Gastroesophageal sphincter (tissue), 4 donors: ENCODE data around the gene NR2C1. TPM values are rescaled to one million over a fixed set of nuclear protein-coding genes. Genes with fewer than 3 reads are reported as not detected.

ENCODE experiments used
- ATAC-seq: fragments of 150-250 bp; one replicate; pipeline ENCODE4 v1.9.1; 2016; ENCODE audit warnings: mild to moderate bottlenecking, moderate library complexity
- H3K27ac ChIP-seq, 4 donors: fragments of 200-600 bp; sonication (generic) in 3 of 4; 1 replicate in 3 of 4; 2 replicates in 1 of 4; pipeline ENCODE4 v1.5.1; 2016 to 2019
- H3K27me3 ChIP-seq: fragments of 200-600 bp; sonication (generic); one replicate; pipeline ENCODE4 v1.5.1; 2019
- H3K36me3 ChIP-seq, 2 donors: fragments of 200-600 bp; sonication (generic); one replicate each; pipeline ENCODE4 v1.5.1; 2019; ENCODE audit warnings: control low read depth in 1 of 2
- H3K4me1 ChIP-seq, 3 donors: fragments of 200-600 bp; sonication (generic); 1 replicate in 2 of 3; 2 replicates in 1 of 3; pipeline ENCODE4 v1.5.1; 2016 to 2019; ENCODE audit warnings: control low read depth in 2 of 3
- H3K4me3 ChIP-seq, 2 donors: fragments of 200-600 bp; sonication (generic); one replicate each; pipeline ENCODE4 v1.5.1; 2019; ENCODE audit warnings: mild to moderate bottlenecking in 1 of 2, moderate library complexity in 1 of 2
- H3K9me3 ChIP-seq, 3 donors: fragments of 200-600 bp; sonication (generic); one replicate each; pipeline ENCODE4 v1.5.1; 2017 to 2019; ENCODE audit warnings: control low read depth in 2 of 3
- EP300 ChIP-seq: sonication (generic); formaldehyde crosslinking; IDR thresholded peaks from one replicate; pipeline ENCODE4 v1.6.1; 2017; ENCODE audit warnings: antibody characterized with exemption, mild to moderate bottlenecking
- POLR2A ChIP-seq, 2 donors: fragments of 450-650 bp; IDR thresholded peaks; one replicate each; pipeline ENCODE4 v1.6.1; 2017; ENCODE audit warnings: antibody characterized with exemption in 2 of 2, mild to moderate bottlenecking in 2 of 2, moderate library complexity in 1 of 2
- POLR2AphosphoS5 ChIP-seq: sonication (generic); formaldehyde crosslinking; IDR thresholded peaks from one replicate; pipeline ENCODE4 v1.6.1; 2017; ENCODE audit warnings: antibody characterized with exemption
- WGBS, 2 donors: methylation state at CpG; one replicate each; pipeline ENCODE4 v1.1.5; 2018; ENCODE audit warnings: low coverage in 1 of 2; 5-methylcytosine and 5-hydroxymethylcytosine counted together
- total RNA-seq, 4 donors: library from RNA; depleted of rRNA; stranded (reverse); fragments of >200 nt; gene quantifications; one replicate each; pipeline ENCODE4 v1.1.0, GENCODE V29; 2016
- TF ChIP-seq, protein P1 (sequence below), 4 experiments: fragments of 200-600 bp in 2 of 4; fragments of 450-650 bp in 2 of 4; sonication (generic) in 1 of 4; IDR thresholded peaks; one replicate each; pipeline ENCODE4 v1.5.1; 2017 to 2019; ENCODE audit warnings: antibody characterized with exemption in 4 of 4, mild to moderate bottlenecking in 2 of 4, moderate library complexity in 2 of 4

The NR2C1 gene
- total RNA-seq, 4 donors from 2014 or later, result 29.0 to 70.8 (median 45.1) TPM

DNA sequence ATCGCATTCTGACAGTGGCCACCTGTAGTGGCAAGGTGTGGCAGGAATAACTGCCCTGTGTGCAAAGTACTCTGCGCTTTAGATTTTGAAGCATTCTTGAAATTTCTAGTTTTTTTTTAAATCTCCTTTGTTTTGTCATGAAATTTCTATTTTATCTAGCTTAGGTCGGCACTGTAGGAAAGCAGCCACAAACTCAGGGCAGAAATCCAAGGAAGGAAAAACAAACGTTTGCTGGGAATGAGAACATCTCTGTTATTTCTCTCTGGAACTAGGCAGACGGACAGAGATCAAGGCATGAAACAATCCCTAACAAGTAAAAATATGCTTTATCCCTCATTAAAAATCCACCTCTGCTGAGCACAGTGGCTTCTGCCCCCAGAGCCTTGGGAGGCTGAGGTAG is 1.3 kb upstream of the NR2C1 start:
- no peaks in the 10 kb centered on the region for H3K36me3 ChIP-seq
- H3K4me3 ChIP-seq, result no peak overlapping the region
- TF ChIP-seq, protein P1, sequence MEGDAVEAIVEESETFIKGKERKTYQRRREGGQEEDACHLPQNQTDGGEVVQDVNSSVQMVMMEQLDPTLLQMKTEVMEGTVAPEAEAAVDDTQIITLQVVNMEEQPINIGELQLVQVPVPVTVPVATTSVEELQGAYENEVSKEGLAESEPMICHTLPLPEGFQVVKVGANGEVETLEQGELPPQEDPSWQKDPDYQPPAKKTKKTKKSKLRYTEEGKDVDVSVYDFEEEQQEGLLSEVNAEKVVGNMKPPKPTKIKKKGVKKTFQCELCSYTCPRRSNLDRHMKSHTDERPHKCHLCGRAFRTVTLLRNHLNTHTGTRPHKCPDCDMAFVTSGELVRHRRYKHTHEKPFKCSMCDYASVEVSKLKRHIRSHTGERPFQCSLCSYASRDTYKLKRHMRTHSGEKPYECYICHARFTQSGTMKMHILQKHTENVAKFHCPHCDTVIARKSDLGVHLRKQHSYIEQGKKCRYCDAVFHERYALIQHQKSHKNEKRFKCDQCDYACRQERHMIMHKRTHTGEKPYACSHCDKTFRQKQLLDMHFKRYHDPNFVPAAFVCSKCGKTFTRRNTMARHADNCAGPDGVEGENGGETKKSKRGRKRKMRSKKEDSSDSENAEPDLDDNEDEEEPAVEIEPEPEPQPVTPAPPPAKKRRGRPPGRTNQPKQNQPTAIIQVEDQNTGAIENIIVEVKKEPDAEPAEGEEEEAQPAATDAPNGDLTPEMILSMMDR (IDR thresholded peaks at IDR 0.05), result no peak
- TF ChIP-seq POLR2AphosphoS5 (no peak), EP300 (no peak), POLR2A (IDR thresholded peaks at IDR 0.05) (no peak)
- H3K4me1 ChIP-seq, result peaks cover 0 to 47% (median 11%) of the 10 kb centered on the region in 3 donors
- H3K27me3 ChIP-seq, result no peaks in the 10 kb centered on the region
- WGBS, 2 donors, result 42 to 57% methylated on average over 5 of the region's 5 CpGs
- H3K27ac ChIP-seq, result peak overlapping the region; percentile 12 to 97 (median 91)
- H3K9me3 ChIP-seq, result no peaks in the 10 kb centered on the region
- ATAC-seq, result no peak

DNA sequence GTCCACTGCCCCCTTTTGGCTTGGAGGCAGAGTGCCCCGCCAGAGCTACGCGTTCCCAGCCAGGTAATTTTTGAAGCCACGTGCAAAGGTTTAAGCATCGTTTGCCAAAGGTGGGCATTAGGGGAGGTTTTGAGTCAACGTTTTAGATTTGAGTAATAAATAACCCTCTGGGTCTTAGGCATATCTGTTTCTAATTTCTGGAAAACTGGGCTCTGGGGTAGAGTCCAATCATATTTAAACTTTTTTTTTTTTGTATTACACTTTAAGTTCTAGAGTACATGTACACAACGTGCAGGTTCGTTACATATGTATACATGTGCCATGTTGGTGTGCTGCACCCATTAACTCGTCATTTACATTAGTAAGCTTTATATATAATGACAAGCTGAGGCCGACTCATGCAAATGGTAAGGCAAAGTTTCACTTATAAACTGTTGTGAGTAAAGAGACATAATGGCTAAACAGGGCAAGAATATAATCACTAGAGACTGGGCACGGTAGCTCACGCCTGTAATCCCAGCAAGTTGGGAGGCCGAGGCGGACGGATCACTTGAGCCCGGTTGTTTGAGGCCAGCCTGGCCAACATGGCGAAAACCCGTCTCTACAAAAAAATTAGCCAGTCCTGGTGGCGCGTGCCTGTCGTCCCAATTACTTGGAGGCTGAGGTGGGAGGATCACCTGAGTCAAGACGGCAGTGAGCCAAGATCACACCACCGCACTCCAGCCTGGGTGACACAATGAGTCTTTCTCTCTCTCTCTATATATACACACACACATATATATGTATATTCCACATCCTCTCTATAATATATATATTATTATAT is 491 bp upstream of the NR2C1 start:
- peaks cover 0 to 52% (median 11%) of the 10 kb centered on the region in 3 donors for H3K4me1 ChIP-seq
- no peak for TF ChIP-seq POLR2A (IDR thresholded peaks at IDR 0.05)
- TF ChIP-seq, protein P1 (IDR thresholded peaks at IDR 0.05), result peak; percentile 53 to 92 (median 77)
- TF ChIP-seq EP300, result no peak
- no peak for TF ChIP-seq POLR2AphosphoS5
- peak overlapping the region; percentile 95 to 99 for H3K4me3 ChIP-seq
- ATAC-seq, result no peak
- no peaks in the 10 kb centered on the region for H3K9me3 ChIP-seq
- H3K27me3 ChIP-seq, result no peaks in the 10 kb centered on the region
- H3K36me3 ChIP-seq, result no peaks in the 10 kb centered on the region
- 51 to 77% methylated on average over 9 to 19 of the region's 23 CpGs for WGBS, 2 donors
- peak overlapping the region in 3 of 4 donors; percentile 87 to 97 (median 95) for H3K27ac ChIP-seq

DNA sequence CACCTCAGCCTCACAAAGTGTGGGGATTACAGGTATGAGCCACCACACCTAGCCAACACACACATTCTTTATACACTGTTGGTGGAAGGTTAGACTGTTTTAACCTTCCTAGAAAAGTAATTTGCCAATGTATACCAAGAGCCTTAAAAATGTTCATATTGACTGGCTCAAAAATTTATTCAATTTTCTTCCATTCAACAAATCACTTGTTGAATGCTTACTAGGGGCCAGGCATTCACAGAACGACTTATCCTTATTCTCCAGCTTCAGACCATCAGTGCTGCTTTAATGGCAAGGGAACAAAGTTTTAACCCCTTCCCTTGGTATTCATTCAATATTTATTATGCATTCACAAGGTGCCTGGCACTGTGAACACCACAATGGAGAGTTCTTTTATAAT is 3.0 kb downstream of the NR2C1 start:
- 67 to 83% methylated on average over 1 of the region's 1 CpG for WGBS, 2 donors
- no peak overlapping the region for H3K27ac ChIP-seq
- no peak for TF ChIP-seq EP300
- no peak for TF ChIP-seq POLR2AphosphoS5
- TF ChIP-seq, protein P1 (IDR thresholded peaks at IDR 0.05), result no peak
- TF ChIP-seq POLR2A (IDR thresholded peaks at IDR 0.05), result no peak
- H3K4me1 ChIP-seq, result peaks cover 0 to 55% (median 11%) of the 10 kb centered on the region in 3 donors
- H3K36me3 ChIP-seq, result peaks cover 0 to 24% of the 10 kb centered on the region in 2 donors
- no peak for ATAC-seq
- no peak overlapping the region for H3K4me3 ChIP-seq
- no peaks in the 10 kb centered on the region for H3K27me3 ChIP-seq
- no peaks in the 10 kb centered on the region for H3K9me3 ChIP-seq

DNA sequence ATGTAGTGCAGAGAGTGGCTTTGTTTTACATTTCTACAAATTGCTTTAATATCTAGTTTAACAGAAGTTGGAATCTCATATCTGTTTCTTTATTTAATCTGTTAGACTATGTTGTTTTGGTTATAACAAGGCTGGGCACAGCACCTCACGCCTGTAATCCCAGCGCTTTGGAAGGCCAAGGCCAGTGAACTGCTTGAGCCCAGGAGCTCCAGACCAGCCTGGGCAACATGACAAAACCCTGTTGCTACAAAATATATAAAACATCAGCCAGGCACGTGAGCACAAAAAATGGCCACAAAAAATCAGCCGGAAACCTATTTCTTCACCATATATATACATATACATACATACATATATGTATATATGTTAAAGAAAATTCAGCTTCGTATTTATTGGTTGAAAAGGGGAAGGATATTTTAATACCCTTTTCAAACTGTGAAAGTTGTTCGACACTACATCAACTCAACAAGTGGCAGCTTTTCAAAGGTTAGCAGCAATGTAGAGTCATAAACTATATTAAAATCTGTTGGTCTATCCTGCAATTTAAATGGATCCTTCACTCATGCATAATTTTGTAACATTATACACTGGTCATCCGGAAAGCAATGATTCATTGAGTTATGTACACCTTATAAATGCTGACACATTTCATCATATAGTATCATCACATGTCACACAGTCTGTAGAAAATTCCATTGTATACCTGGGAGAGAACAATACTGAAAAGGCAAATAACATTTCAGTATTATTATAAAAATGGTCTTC is 7.1 kb downstream of the NR2C1 start:
- Histone ChIP-seq H3K9me3 (no peaks in the 10 kb centered on the region), H3K27me3 (no peaks in the 10 kb centered on the region), H3K4me1 (peaks cover 0 to 28% (median 0%) of the 10 kb centered on the region in 3 donors), H3K4me3 (no peak overlapping the region), H3K36me3 (peaks cover 0 to 63% of the 10 kb centered on the region in 2 donors), H3K27ac (no peak overlapping the region)
- no peak for ATAC-seq
- 82 to 90% methylated on average over 7 of the region's 7 CpGs for WGBS, 2 donors
- no peak for TF ChIP-seq EP300

DNA sequence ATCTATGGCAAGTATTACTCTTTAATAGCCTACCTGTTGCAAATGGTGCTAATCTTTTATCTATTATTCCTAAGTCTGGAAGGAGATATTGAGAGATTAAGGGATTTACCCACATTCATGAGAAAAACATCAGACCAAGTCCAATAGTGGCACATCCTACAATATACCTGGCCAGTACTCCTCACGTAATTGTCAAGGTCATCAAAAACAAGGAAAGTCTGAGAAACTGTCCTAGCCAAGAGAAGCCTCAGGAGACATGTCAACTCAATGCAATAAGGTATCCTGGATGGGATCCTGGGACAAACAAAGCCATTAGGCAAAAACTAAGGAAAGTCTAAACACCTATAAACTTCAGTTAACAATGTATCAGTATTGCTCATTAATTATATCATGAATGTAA is 12.5 kb downstream of the NR2C1 start:
- H3K27me3 ChIP-seq, result no peaks in the 10 kb centered on the region
- no peak for ATAC-seq
- no peak for TF ChIP-seq EP300
- TF ChIP-seq POLR2A (IDR thresholded peaks at IDR 0.05), result no peak
- TF ChIP-seq, protein P1 (IDR thresholded peaks at IDR 0.05), result no peak
- TF ChIP-seq POLR2AphosphoS5, result no peak
- H3K27ac ChIP-seq, result no peak overlapping the region
- H3K36me3 ChIP-seq, result peaks cover 2 to 98% of the 10 kb centered on the region in 2 donors
- H3K9me3 ChIP-seq, result no peaks in the 10 kb centered on the region
- no peak overlapping the region for H3K4me3 ChIP-seq
- WGBS, 2 donors, result 100% methylated on average over 1 of the region's 1 CpG
- H3K4me1 ChIP-seq, result peaks cover 0 to 5% (median 0%) of the 10 kb centered on the region in 3 donors
